Hematopoietic multipotent progenitor cell (in vitro differentiated cells): ENCODE results near the gene TBX10. TPM values are rescaled to one million over a fixed set of nuclear protein-coding genes. Genes with fewer than 3 reads are reported as not detected.
A peak's percentile ranks its signal among the peaks of the same experiment; 100 is the strongest.
"Not testable (repeated sequence)": the region's sequence is repeated elsewhere in the genome, so short reads cannot be mapped to it uniquely, and the experiment has no call there.

Source experiments
- DNase-seq, 3 donors: peaks; one replicate each; pipeline ENCODE4 v3.0.0-alpha.2; 2011 to 2015; ENCODE audit warnings: low read depth in 2 of 3, low spot score in 2 of 3
- total RNA-seq: library from RNA; depleted of rRNA; stranded (reverse); fragments of >200 nt; gene quantifications from one replicate; pipeline ENCODE4 v1.2.3, GENCODE V29; 2012

Gene TBX10
- total RNA-seq, 1 donor: not detected

GRCh38 chr11:67646535-67647336, 7.2 kb upstream of the TBX10 start:
- DNase-seq: peak in 2 of 3 donors; percentile 82 to 84

DNA sequence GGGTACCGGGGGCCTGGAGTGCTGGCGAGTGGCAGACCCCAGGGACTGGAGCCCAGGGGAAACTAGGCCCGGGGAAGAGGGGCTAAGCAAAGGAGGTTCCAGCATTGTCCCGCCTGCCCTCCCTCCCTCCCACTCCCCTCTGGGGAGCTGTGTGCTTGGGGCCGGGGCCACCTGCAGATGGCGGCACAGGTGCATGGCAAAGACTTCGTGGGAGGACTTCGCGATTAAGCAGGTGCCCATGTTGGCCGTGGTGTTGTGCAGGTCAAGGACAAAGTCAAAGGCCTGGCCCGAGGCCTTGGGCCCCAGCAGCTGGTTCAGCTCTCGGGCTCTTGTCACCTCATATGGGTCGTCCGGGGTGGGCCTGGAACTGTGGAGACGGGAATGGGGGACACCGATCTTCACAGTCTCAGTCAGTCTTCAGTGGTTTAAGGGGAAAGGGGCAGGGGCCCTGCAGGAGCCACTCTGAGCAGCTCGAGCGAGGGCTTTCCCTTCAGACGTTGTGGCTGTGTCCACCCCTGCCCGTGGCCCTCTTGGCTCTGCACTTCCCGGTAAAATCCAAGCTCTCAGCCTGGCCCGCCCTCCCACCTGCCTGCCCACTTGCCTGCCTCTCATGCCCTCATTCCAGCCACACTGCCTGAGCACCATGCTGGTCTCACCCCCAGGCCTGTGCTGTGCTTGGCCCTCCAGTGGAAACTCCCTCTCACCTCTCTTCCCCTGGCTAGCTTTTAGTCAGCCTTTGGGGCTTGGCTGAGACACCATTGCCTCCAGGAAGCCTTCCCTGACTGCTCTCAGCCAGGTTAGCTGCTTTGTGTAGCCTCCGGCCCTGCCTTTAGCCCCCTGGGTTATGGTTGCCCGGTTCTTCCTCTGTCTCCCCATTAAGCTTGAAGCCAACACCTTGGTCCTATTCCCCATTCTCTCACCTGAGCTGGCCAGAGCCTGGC, 6.2 kb upstream of the TBX10 start:
- no peak for DNase-seq

GRCh38 chr11:67644472-67645418, 5.2 kb upstream of the TBX10 start:
- no peak for DNase-seq

DNA sequence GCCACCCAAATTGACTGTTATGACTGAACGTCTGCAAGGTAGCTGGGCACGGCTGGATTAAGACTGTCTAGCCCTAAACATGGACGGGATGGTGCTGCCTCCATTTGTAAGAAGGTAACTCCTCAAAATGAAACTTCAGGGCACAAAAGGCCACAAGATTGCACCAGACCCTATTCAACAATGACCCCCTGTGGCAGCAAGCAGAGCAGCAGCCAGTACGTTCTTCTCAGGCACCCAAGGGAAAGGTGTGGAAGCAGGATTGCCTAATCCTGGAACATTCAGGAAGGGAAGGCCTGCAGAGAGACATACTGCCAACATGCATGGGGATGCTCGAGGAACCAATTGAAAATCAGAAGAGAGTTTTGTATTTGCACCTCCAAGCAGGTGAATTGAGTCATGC, 4.5 kb upstream of the TBX10 start:
- DNase-seq: no peak

- DNase-seq: no peak
Observed at GRCh38 chr11:67642173-67643120, 2.9 kb upstream of the TBX10 start.

DNA sequence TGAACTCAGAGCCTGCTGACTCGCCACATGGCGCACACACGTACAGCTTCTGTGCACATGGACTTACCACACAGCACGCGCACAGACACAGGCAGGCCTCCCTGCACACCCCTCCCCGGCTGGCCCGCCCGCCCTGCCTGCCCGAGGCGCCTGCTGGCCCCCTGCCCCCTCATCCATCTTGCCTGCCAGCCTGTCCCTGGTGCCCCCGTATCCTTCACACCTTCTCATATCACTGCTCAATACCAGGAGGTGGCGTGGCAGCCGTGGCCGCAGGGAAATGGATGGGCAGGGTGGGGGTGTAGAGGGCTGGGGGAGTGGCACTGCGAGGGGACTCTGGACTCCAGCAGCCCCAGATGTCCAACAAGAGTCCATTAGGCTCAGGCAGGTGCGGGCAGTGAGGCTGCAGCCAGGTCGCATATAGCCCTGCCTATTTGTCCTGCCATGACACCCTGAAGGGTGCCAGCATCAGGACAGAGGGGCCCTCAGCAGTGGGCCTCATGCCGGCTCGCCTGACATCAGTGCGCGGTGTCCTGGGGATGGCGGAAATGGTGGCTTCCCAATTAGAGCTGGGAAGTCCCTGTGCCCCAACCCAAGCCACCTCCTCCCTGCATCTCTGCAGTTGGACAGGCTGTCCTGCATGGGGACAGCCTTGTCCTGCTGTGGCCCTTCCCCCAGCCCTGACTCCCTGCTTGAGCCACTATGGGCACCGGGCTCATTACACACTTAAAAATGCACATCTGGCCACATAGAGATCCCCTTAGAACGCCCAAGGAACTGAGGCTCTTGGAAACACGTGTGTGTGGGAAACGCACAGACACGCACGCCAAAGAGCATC, 2.0 kb upstream of the TBX10 start:
- DNase-seq: no peak

GRCh38 chr11:67640758-67641337, 1.3 kb upstream of the TBX10 start:
- no peak for DNase-seq

GRCh38 chr11:67640021-67640757, 626 bp upstream of the TBX10 start:
- peak in 2 of 3 donors; percentile 66 to 70 for DNase-seq

DNA sequence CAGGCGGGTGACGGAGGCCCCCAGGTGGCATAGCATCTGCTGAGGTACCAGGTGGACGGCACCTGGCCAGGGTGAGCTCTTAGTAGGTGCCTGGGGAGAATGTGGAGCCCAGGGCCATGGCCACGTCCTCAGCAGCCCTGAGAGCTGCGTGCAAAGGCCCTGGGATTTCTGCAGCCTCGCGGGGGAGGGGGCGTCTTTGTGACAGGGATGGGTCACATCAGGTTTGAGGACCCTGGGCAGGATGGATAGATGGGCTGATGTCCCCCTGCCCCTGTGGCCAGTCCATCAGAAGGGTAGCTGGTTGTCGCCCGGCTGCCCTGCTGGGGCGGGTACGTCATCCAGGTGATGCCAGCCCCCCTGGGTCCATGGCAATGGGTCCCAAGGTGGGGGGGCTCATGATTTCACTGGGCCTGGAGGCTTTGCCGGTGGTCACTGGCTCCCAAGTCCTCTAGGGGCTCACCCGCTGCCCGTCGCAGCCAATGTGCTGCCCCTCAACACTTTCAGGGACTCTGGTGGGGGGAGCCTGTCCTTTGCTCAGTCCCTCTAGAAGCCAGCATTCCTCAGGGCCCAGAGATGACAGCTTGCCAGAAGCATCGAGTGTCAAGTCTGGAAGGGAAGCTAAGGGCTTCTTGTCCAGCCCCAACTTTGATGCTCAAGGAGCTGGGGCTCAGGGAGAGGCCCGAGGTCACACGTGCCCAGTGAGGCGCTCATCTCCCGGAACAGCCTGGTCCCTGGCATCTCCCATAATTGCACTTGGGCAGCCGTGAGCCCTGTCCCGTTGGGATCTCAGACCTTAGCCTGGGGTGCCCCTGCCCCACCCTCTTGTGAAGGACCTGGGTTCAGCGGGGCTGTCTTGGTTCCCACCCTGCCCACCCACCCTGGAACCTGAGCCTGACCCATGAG, 777 bp downstream of the TBX10 start:
- DNase-seq: no peak

DNA sequence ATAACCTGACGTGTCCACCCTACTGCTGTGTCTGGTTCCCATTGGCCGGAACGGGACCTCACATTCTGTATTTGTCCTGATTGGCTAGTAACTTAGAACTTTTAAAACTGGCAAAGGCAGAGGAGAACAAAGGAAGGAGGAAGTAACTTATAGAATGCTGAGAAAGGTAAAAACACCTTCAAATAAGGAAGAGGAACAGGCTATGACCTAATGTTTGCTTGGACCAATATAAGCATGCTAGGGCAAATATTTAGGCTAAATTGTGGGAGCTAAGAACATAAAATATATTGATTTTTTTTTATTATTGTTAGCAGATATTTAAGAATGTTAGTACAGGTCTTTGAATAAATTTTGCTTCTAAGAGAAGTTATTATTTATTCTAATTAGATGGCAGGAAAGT, 2.1 kb downstream of the TBX10 start:
- DNase-seq: not testable (repeated sequence)

DNA sequence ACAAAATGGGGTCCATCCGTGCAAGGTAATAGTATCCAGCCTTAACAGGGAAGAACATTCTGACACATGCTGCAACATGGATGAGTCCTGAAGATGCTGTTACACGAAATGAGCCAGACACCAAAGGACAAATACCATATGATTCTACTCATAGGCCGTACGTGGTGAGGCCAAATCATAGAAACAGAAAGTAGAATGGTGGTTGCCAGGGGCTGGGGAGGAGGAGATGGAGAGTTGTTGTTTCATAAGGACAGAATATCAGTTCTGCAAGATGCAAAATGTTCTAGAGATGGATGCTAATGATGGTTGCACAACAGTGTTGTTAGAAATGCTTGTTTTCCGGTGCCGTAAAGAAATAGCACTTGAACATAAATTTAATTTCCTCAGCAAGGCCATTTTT, 2.6 kb downstream of the TBX10 start:
- no peak for DNase-seq

DNA sequence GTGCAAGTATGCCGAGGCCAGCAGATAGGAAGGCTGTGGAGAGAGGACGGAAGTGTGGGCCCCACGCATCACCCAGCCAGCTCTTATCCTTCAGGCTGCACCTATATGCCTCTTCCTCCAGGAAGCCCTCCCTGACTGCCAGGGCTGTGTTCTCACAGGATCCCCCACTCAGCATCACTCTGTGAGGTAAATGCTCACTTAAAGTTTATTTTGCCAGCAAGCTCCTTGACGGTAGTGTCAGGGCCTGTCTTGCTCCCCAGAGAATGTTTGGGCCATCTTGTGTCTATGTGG, 4.4 kb downstream of the TBX10 start:
- no peak for DNase-seq

DNA sequence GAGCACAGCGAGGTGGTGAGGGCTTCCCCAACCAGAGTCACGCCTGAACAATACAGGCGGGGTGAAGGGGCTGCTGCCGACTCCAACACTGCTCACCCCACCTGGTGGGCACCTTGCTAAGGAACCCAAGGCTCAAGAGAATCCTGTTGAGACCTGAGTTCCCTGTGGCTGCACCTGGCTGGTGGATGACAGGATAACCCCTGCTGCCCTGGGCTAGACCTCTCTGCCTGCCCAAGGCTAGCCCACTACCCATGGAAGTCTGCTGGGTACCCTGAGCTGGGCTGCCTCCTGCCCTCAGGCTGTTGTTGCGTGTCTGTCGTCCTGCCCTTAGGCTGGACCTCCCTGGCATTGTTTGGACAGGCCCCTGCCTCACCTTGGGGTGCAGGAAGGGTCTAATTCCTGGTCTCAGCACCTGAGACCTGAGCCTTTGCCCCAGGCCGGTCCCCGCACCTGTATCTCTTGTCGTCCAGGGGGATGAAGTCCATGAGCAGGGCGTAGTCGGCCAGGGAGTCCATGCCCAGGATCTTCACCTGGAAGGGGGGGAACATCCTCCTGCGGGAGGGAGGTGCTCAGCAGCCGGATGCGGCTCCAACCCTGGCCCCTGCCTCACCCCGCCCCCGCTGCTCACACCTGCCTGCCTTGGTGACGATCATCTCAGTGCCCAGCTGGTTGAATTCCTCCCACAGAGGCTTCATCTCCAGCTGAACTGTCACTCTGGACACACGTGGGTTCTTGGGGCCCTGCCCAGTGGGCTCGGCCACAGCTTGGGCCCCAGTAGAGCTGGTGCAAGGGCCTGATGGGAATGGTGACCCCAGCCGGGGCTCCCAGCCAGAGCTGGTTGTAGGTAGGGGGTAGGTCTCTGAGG, 5.0 kb downstream of the TBX10 start:
- no peak for DNase-seq

GRCh38 chr11:67633758-67634365, 5.7 kb downstream of the TBX10 start:
- DNase-seq: no peak

- DNase-seq: no peak
Observed at GRCh38 chr11:67632982-67633755, 6.4 kb downstream of the TBX10 start.
